CD14-positive monocyte (primary cell): ENCODE results near the gene THEM4. TPM values are rescaled to one million over a fixed set of nuclear protein-coding genes. Genes with fewer than 3 reads are reported as not detected.

Source experiments
- DNase-seq, 3 donors: peaks; one replicate each; pipeline ENCODE4 v3.0.0-alpha.2; 2011 to 2022
- H2AFZ ChIP-seq: 2 replicates; pipeline ENCODE4 v1.6.0; 2012; ENCODE audit warnings: mild to moderate bottlenecking, low read depth, low read length, inconsistent platforms; ENCODE audit not compliant: insufficient read depth, poor library complexity, severe bottlenecking
- H3K27ac ChIP-seq, 2 donors: 1 replicate in 1 of 2; 2 replicates in 1 of 2; pipeline ENCODE4 v1.5.1; 2012 to 2013; ENCODE audit warnings: low read length in 2 of 2, control low read depth in 1 of 2, inconsistent platforms in 1 of 2, low read depth in 1 of 2, mild to moderate bottlenecking in 1 of 2
- H3K27me3 ChIP-seq, 2 donors: one replicate each; pipeline versions ENCODE4 v1.6.0 to v1.6.1; 2011 to 2013; ENCODE audit warnings: low read length in 2 of 2; ENCODE audit not compliant: control insufficient read depth in 2 of 2, insufficient read depth in 2 of 2
- H3K36me3 ChIP-seq, 2 donors: replicated peaks in 1 of 2; 1 replicate in 1 of 2; 2 replicates in 1 of 2; pipeline versions ENCODE4 v1.5.1 to v1.6.1; 2012 to 2013; ENCODE audit warnings: low read length in 2 of 2, control low read depth in 1 of 2, inconsistent platforms in 1 of 2, mild to moderate bottlenecking in 1 of 2; ENCODE audit not compliant: insufficient read depth in 2 of 2, control insufficient read depth in 1 of 2
- H3K4me1 ChIP-seq, 2 donors: 1 replicate in 1 of 2; 2 replicates in 1 of 2; pipeline versions ENCODE4 v1.5.1 to v1.6.1; 2012 to 2013; ENCODE audit warnings: low read length in 2 of 2, control low read depth in 1 of 2, inconsistent platforms in 1 of 2, mild to moderate bottlenecking in 1 of 2, moderate library complexity in 1 of 2; ENCODE audit not compliant: insufficient read depth in 2 of 2, control insufficient read depth in 1 of 2
- H3K4me2 ChIP-seq: replicated peaks from 2 replicates; pipeline ENCODE3; 2012; ENCODE audit warnings: low read length, moderate library complexity, mild to moderate bottlenecking; ENCODE audit not compliant: poor library complexity, severe bottlenecking; ENCODE audit errors: extremely low read depth
- H3K4me3 ChIP-seq, 3 experiments: fragments of 200-600 bp in 1 of 3; sonication (generic) in 1 of 3; replicated peaks in 1 of 3; 1 replicate in 2 of 3; 2 replicates in 1 of 3; pipeline ENCODE4 v1.5.1; 2011 to 2013; ENCODE audit warnings: low read length in 3 of 3, mild to moderate bottlenecking in 3 of 3, control low read depth in 2 of 3, low read depth in 2 of 3, inconsistent platforms in 1 of 3, moderate library complexity in 1 of 3
- H3K79me2 ChIP-seq: 2 replicates; pipeline ENCODE4 v1.6.0; 2012; ENCODE audit warnings: mild to moderate bottlenecking, control low read depth, inconsistent platforms, low read length, moderate library complexity; ENCODE audit not compliant: insufficient read depth
- H3K9ac ChIP-seq: 2 replicates; pipeline ENCODE4 v1.6.0; 2017; ENCODE audit warnings: low read length, mild to moderate bottlenecking; ENCODE audit not compliant: insufficient read depth, poor library complexity, severe bottlenecking
- H3K9me3 ChIP-seq, 2 donors: replicated peaks in 1 of 2; 1 replicate in 1 of 2; 2 replicates in 1 of 2; pipeline versions ENCODE4 v1.5.1 to v1.6.1; 2012 to 2013; ENCODE audit warnings: low read length in 2 of 2, control low read depth in 1 of 2; ENCODE audit not compliant: control insufficient read depth in 1 of 2, insufficient read depth in 1 of 2
- H4K20me1 ChIP-seq: 2 replicates; pipeline ENCODE4 v1.6.0; 2012; ENCODE audit warnings: mild to moderate bottlenecking, low read length, control low read depth, moderate library complexity; ENCODE audit not compliant: insufficient read depth
- H3K27ac Mint-ChIP-seq, 7 donors: one replicate each; pipeline ENCODE4 v1.8.0; 2020; ENCODE audit warnings: mild to moderate bottlenecking in 7 of 7, mixed read lengths in 7 of 7, moderate library complexity in 6 of 7, inconsistent platforms in 2 of 7
- H3K27me3 Mint-ChIP-seq, 3 donors: one replicate each; pipeline ENCODE4 v1.8.0; 2021 to 2022; ENCODE audit warnings: low read depth in 3 of 3, mild to moderate bottlenecking in 3 of 3, mixed read lengths in 3 of 3, moderate library complexity in 3 of 3, inconsistent platforms in 1 of 3
- H3K36me3 Mint-ChIP-seq, 2 donors: one replicate each; pipeline ENCODE4 v1.8.0; 2020; ENCODE audit warnings: mixed read lengths in 2 of 2, inconsistent platforms in 1 of 2, mild to moderate bottlenecking in 1 of 2
- H3K4me1 Mint-ChIP-seq: one replicate; pipeline ENCODE4 v1.8.0; 2020; ENCODE audit warnings: mild to moderate bottlenecking, mixed read lengths
- H3K4me3 Mint-ChIP-seq, 2 donors: one replicate each; pipeline ENCODE4 v1.8.0; 2020; ENCODE audit warnings: mild to moderate bottlenecking in 2 of 2, mixed read lengths in 2 of 2, moderate library complexity in 1 of 2
- H3K9me3 Mint-ChIP-seq, 7 donors: one replicate each; pipeline ENCODE4 v1.8.0; 2020 to 2022; ENCODE audit warnings: mixed read lengths in 7 of 7, mild to moderate bottlenecking in 6 of 7, moderate library complexity in 6 of 7, inconsistent platforms in 2 of 7
- WGBS: methylation state at CpG from one replicate; pipeline ENCODE4 v1.1.5; 2013; ENCODE audit warnings: missing lambda C conversion rate; ENCODE audit not compliant: insufficient coverage; 5-methylcytosine and 5-hydroxymethylcytosine counted together
- intact Hi-C, 2 donors: fragments of 100-400 bp; cut with micrococcal nuclease; formaldehyde crosslinking; loops; one replicate each; pipeline versions ENCODE4 v1.15.0 to v1.15.1; 2023
- polyA plus RNA-seq, 3 donors: library from polyadenylated mRNA; depleted of rRNA in 1 of 3; unstranded in 2 of 3; stranded (reverse) in 1 of 3; fragments of 300-500 nt in 2 of 3; fragments of >200 nt in 1 of 3; fragmentation: Illumina TruSeq in 2 of 3; gene quantifications; 1 replicate in 2 of 3; 2 replicates in 1 of 3; pipeline ENCODE4 v1.2.3, GENCODE V29; 2012 to 2021
- TF ChIP-seq, protein P1 (sequence below): fragments of 200-600 bp; IDR thresholded peaks from one replicate; pipeline ENCODE4 v1.8.0; 2022; ENCODE audit warnings: antibody characterized with exemption, mild to moderate bottlenecking

The THEM4 gene
- polyA plus RNA-seq, 3 donors = 3.7 to 6.0 (median 4.6) TPM

DNA sequence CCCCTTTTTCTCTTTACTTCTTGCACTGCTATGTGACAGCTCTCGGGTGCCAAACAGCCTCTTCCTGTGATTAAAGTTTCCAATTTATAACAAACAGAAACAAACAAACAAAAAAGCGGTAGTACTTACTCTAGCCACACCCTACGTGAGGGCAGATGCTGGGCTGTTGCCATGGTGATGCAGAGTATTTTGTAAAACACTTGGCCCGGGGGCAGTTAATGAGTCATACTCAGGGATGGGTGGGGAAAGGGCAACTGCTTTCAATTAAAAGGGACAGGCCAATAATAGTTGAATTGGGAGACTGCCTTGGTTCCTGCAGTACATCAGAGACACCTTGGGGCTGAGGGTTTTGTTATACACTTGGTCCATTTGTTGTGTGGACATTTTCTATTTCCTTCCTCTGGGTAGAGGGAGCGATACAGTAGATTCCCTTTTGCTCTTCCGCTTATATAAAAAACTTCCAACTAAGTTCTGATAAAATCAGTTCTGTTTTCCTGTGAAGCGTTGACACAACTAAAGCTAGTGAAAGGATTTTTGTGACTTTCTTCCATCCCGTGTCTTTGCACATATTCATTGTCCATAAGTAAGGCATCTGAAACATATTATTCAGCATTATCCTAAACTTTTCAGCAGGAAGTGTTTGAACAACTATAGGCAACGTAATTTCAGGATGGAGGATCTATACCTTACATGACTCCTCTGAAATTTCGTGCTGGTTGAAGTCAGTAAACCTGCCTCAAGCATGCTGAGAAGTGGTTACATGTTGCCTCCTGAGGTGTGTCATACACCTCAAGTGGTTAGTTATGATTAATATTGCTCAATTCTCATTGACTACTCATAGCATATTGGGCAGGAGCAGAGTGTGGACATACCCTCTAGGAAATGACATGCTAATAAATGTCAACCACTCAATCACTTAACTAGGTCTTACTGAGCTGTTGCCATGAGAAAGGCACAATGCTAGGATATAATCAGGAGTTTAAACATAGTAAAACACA is 36.7 kb upstream of the THEM4 start:
- Histone ChIP-seq H3K9me3 (no peaks in the 10 kb centered on the region), H3K4me3 (peak overlapping the region in 1 of 3 experiments; percentile 46), H3K36me3 (no peaks in the 10 kb centered on the region), H3K79me2 (no peaks in the 10 kb centered on the region), H3K9ac (peak overlapping the region; percentile 83), H3K4me2 (peak overlapping the region; percentile 59), H3K4me1 (peaks cover 44 to 53% of the 10 kb centered on the region in 2 donors), H3K27ac (peak overlapping the region; percentile 80 to 100), H3K27me3 (no peaks in the 10 kb centered on the region), H2AFZ (no peak overlapping the region), H4K20me1 (no peaks in the 10 kb centered on the region)
- peak; percentile 99 to 100 (median 99) for DNase-seq
- H3K27me3 Mint-ChIP-seq = peaks cover 0 to 7% (median 2%) of the 10 kb centered on the region in 3 donors
- peaks cover 0 to 6% (median 0%) of the 10 kb centered on the region in 7 donors for H3K9me3 Mint-ChIP-seq
- TF ChIP-seq, protein P1, sequence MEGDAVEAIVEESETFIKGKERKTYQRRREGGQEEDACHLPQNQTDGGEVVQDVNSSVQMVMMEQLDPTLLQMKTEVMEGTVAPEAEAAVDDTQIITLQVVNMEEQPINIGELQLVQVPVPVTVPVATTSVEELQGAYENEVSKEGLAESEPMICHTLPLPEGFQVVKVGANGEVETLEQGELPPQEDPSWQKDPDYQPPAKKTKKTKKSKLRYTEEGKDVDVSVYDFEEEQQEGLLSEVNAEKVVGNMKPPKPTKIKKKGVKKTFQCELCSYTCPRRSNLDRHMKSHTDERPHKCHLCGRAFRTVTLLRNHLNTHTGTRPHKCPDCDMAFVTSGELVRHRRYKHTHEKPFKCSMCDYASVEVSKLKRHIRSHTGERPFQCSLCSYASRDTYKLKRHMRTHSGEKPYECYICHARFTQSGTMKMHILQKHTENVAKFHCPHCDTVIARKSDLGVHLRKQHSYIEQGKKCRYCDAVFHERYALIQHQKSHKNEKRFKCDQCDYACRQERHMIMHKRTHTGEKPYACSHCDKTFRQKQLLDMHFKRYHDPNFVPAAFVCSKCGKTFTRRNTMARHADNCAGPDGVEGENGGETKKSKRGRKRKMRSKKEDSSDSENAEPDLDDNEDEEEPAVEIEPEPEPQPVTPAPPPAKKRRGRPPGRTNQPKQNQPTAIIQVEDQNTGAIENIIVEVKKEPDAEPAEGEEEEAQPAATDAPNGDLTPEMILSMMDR = no peak
- H3K4me3 Mint-ChIP-seq = peak overlapping the region; percentile 40 to 77
- intact Hi-C loops = loop anchor here (2.0 to 5.0 kb wide), 2 partner anchors 47 to 101 kb away; partner anchors contain the start of gene S100A10 (in 1 of the 2)
- 0% methylated on average over 1 of the region's 10 CpGs for WGBS
- H3K36me3 Mint-ChIP-seq = peaks cover 6% of the 10 kb centered on the region in 2 donors
- peak overlapping the region; percentile 97 to 100 (median 99) for H3K27ac Mint-ChIP-seq
- peaks cover 52% of the 10 kb centered on the region for H3K4me1 Mint-ChIP-seq

DNA sequence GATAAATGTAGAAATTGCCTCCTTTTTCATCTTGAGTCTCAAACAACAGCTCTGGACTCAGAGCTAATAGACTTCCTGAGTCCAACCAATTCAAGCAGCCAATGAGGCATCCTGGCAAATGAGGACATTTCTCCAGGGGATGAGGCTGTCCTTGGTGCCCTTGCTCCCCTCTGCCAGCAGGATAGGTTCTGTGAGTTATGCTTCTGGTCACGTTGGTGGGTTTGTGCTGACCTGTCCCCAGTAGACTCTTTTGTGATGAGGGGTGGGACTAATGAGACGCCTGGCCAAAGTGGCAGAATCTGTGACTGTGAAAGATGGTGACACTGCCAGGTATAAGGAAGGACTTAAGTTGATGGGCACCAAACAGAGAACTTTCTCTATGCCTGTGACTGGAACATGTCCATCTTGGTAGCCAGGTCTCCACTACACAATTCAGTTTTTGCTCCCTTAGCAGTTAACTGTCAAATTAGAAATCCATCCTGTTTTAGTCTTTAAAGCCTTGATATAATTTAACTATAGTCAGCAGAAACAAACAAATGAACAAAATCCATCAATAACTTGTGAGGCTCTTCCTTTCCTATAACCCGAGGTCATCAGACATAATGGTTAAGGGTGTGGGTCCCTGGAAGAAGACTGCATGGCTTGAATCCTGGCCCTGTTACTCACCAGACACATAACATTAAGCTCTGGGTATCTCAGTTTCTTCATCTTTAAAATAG is 35.7 kb upstream of the THEM4 start:
- Mint-ChIP-seq H3K4me1 (peaks cover 62% of the 10 kb centered on the region), H3K4me3 (peak overlapping the region; percentile 40 to 77), H3K27ac (peak overlapping the region; percentile 97 to 100 (median 99)), H3K9me3 (peaks cover 0 to 5% (median 0%) of the 10 kb centered on the region in 7 donors), H3K27me3 (peaks cover 0 to 12% (median 0%) of the 10 kb centered on the region in 3 donors), H3K36me3 (peaks cover 6% of the 10 kb centered on the region in 2 donors)
- 100% methylated on average over 2 of the region's 3 CpGs for WGBS
- Histone ChIP-seq H3K9ac (peak overlapping the region; percentile 83), H3K4me2 (peak overlapping the region; percentile 59), H3K4me3 (peak overlapping the region in 1 of 3 experiments; percentile 34), H4K20me1 (no peaks in the 10 kb centered on the region), H3K27me3 (no peaks in the 10 kb centered on the region), H2AFZ (no peak overlapping the region), H3K9me3 (no peaks in the 10 kb centered on the region), H3K79me2 (no peaks in the 10 kb centered on the region), H3K4me1 (peaks cover 49 to 61% of the 10 kb centered on the region in 2 donors), H3K36me3 (no peaks in the 10 kb centered on the region), H3K27ac (peak overlapping the region; percentile 80 to 100)
- TF ChIP-seq, protein P1 = no peak
- no peak for DNase-seq
- intact Hi-C loops = loop anchor here (2.0 to 5.0 kb wide), 2 partner anchors 48 to 102 kb away; partner anchors contain the start of gene S100A10 (in 1 of the 2)
